Esophagus squamous epithelium (tissue), 4 donors: ENCODE measurements around the gene DEF6.

Experiments
- POLR2A ChIP-seq, 4 donors: fragments of 450-650 bp; IDR thresholded peaks; one replicate each; pipeline ENCODE4 v1.6.1; 2017; ENCODE audit warnings: antibody characterized with exemption in 4 of 4, mild to moderate bottlenecking in 4 of 4, moderate library complexity in 3 of 4
- TF ChIP-seq, protein P1 (sequence below), 6 experiments: fragments of 450-650 bp in 4 of 6; fragments of 200-600 bp in 2 of 6; sonication (generic) in 2 of 6; IDR thresholded peaks; one replicate each; pipeline ENCODE4 v1.5.1; 2016 to 2019; ENCODE audit warnings: antibody characterized with exemption in 6 of 6, mild to moderate bottlenecking in 4 of 6, moderate library complexity in 4 of 6

GRCh38 chr6:35319346-35320030 lies 21.9 kb downstream of the DEF6 start:
- TF ChIP-seq, protein P1, sequence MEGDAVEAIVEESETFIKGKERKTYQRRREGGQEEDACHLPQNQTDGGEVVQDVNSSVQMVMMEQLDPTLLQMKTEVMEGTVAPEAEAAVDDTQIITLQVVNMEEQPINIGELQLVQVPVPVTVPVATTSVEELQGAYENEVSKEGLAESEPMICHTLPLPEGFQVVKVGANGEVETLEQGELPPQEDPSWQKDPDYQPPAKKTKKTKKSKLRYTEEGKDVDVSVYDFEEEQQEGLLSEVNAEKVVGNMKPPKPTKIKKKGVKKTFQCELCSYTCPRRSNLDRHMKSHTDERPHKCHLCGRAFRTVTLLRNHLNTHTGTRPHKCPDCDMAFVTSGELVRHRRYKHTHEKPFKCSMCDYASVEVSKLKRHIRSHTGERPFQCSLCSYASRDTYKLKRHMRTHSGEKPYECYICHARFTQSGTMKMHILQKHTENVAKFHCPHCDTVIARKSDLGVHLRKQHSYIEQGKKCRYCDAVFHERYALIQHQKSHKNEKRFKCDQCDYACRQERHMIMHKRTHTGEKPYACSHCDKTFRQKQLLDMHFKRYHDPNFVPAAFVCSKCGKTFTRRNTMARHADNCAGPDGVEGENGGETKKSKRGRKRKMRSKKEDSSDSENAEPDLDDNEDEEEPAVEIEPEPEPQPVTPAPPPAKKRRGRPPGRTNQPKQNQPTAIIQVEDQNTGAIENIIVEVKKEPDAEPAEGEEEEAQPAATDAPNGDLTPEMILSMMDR (IDR thresholded peaks at IDR 0.05), result no peak
- no peak for TF ChIP-seq POLR2A (IDR thresholded peaks at IDR 0.05)
